Measurements from ENCODE around the gene RSRC2.
"Not testable (repeated sequence)": the region's sequence is repeated elsewhere in the genome, so short reads cannot be mapped to it uniquely, and the experiment has no call there.

RSRC2 gene

DNA sequence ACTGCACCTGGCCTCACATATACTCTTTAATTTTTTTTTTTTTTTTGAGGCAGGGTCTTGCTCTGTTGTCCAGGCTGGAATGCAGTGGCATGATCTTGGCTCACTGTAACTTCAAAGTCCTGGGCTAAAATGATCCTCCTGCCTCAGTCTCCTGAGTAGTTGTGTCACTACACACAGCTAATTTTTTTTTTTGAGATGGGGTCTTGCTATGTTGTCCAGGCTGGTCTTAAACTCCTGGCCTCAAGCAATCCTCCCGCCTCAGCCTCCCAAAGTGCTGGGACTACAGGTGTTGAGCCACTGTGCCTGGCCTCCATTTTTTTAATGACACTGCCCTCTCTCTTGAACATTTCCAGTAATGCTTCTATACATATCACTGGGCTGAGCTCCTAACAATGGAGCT, 42.4 kb downstream of the RSRC2 start:
- not testable (repeated sequence) for DNase-seq

DNA sequence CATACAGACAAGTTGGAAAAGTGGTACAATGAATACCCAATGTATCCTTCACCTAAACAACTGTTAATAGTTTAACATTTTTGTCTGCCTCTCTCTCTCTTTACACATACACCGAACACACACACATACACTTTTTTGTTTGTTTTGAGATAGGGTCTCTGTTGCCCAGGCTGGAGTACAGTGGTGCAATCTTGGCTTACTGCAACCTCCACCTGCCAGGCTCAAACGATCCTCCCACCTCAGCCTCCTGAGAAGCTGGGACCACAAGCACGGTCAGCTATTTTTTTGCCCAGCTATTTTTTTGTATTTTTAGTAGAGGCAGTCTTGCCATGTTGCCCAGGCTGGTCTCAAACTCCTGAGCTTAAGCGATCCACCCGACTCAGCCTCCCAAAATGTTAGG, 42.8 kb downstream of the RSRC2 start:
- DNase-seq = no peak

- no peak for DNase-seq
These were observed 44.9 kb downstream of the RSRC2 start for GRCh38 chr12:122481861-122482260.

DNA sequence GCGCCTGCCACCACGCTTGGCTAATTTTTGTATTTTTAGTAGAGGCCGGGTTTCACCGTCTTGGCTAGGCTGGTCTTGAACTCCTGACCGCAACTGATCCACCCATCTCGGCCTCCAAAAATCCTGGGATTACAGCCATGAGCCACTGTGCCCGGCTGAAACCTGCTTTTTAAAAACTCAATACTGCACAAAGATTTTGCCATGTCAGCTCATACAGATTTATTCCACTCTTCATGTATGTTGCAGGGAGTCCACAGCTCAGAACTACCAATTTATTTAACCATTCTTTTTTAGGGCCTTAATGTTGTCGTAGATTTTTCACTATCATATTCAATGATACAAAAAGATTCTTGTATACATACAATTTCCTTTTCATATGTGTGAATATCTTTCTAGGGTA, 46.0 kb downstream of the RSRC2 start:
- DNase-seq = no peak

DNA sequence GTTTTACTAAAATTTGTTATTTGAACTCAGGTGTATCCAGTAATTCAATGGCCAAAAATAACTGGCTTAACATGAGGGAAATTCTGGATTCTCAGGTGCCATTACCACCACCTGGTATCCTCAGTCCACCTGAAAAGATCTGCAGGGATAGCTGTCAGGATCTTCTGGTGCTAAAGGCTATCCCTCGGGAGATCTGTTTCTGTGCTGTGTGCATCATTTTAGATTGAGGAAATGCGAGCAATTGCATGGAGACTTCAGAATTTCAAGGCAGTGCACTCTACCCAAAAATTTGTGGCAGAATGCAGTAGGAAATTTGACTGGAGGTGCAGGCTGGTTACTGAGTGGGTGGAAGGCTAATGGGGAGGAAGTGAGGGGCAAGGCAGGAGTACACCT, 52.4 kb downstream of the RSRC2 start:
- no peak for DNase-seq

- no peak for DNase-seq
These were observed 53.0 kb downstream of the RSRC2 start for GRCh38 chr12:122473543-122474323.

- no peak for DNase-seq
These were observed 55.2 kb downstream of the RSRC2 start for GRCh38 chr12:122471324-122472226.

DNA sequence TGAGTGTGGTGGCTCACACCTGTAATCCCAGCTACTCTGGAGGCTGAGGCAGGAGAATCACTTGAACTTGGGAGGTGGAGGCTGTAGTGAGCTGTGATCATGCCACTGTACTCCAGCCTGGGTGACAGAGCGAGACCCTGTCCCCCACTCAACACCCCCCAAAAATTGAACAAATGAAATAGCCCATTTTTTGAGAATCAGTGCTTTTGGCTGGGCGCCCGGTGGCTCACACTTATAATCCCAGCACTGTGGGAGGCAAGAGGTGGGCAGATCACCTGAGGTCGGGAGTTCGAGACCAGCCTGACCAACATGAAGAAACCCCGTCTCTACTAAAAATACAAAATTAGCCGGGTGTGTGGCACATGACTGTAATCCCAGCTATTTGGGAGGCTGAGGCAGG, 56.2 kb downstream of the RSRC2 start:
- not testable (repeated sequence) for DNase-seq

DNA sequence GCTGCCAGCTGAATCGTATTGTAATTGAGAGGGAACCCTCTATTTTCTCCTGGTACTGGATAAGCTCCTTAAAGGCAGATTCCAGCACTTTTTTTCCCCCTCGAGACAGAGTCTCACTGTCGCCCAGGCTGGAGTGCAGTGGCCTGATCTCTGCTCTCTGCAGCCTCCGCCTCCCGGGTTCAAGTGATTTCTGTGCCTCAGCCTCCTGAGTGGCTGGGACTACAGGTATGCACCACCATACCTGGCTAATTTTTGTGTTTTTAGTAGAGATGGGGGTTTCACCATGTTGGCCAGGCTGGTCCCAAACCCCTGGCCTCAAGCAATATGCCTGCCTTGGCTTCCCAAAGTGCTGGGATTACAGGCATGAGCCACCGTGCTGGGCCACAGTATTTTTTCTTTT, 56.9 kb downstream of the RSRC2 start:
- DNase-seq = not testable (repeated sequence)

DNA sequence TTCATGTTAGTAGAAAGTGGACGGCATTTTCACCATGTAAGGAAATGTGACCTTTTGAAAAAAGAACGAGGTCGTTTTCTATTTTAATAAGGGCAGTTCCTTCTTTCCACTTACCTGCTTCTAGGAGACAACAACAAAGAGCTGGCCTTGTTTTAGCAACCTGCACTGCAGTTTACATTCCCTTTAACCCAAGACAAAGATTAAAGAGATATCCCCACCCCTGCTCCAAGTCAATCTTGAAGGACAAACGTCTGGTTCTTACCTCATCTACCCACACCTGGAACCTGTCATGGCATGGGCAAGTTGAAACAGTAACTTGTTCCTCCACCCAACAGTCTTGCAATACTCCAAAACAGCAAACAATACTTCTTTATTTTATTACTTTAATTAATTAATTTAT, 58.8 kb downstream of the RSRC2 start:
- DNase-seq = no peak

DNA sequence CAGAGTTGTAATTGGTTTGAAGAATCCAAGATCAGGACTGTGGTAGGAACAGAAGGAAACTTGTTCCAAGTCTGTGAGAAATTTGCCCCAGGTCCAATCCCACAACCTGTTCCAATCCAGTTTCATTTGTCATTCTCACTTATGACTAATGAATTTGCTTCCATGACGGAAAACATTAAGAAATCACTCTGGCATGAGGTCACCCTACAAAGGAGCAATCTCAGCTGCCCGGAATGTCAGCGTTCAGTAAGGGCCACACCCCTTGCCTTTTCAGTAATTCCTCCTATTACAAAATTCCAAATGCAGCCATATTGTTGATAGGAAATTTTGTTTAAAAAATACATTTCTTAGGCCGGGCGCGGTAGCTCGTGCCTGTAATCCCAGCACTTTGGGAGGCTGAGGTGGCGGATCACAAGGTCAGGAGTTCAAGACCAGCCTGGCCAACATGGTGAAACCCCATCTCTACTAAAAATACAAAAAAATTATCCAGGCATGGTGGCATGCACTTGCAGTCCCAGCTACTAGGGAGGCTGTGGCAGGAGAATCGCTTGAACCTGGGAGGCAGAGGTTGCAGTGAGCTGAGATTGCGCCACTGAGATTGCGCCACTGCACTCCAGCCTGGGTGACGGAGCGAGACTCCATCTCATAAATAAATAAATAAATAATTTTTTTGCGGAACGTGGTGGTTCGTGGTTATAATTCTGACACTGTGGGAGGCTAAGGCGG, 62.3 kb downstream of the RSRC2 start:
- not testable (repeated sequence) for DNase-seq

- no peak for DNase-seq
These were observed 66.1 kb downstream of the RSRC2 start for GRCh38 chr12:122460641-122461040.

DNA sequence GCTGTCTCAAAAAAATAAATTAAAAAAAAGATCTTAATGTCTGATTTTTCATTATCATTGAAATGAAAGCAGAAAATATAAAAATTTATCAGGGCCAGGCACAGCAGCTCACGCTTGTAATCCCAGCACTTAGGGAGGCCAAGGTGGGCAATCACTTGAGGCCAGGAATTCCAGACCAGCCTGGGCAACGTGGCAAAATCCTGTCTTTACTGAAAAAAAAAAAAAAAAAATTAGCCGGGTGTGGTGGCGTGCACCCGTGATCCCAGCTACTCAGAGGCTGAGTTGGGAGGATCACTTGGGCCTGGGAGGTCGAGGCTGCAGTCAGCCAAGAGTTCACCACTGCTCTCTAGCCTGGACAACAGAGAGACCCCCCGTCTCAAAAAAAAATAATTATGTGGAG, 66.7 kb downstream of the RSRC2 start:
- no peak for DNase-seq

DNA sequence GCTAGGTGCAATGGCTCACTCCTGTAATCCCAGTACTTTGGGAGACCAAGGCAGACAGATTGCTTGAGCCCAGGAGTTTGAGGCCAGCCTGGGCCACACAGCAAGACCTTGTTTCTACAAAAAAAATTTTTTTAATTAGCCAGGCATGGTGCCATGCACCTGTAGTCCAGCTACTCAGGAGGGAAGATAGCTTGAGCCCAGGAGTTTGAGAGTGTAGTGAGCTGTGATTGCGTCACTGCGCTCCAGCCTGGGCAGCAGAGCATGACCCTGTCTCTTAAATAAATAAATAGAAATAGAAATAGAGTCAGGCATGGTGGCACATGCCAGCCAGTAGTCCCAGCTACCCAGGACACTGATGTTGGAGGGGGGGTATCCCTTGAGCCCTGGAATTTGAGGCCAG, 67.5 kb downstream of the RSRC2 start:
- DNase-seq = no peak

- no peak for DNase-seq
These were observed 68.4 kb downstream of the RSRC2 start for GRCh38 chr12:122458105-122459035.

- DNase-seq = no peak
These were observed 69.1 kb downstream of the RSRC2 start for GRCh38 chr12:122457627-122458026.

- DNase-seq = no peak
These were observed 72.0 kb downstream of the RSRC2 start for GRCh38 chr12:122454739-122455138.

GRCh38 chr12:122454250-122454721, 72.5 kb downstream of the RSRC2 start:
- no peak for DNase-seq

All from T-helper 9 cell (primary cell).